Measurements from ENCODE around the gene PHLDB1.

PHLDB1 gene

DNA sequence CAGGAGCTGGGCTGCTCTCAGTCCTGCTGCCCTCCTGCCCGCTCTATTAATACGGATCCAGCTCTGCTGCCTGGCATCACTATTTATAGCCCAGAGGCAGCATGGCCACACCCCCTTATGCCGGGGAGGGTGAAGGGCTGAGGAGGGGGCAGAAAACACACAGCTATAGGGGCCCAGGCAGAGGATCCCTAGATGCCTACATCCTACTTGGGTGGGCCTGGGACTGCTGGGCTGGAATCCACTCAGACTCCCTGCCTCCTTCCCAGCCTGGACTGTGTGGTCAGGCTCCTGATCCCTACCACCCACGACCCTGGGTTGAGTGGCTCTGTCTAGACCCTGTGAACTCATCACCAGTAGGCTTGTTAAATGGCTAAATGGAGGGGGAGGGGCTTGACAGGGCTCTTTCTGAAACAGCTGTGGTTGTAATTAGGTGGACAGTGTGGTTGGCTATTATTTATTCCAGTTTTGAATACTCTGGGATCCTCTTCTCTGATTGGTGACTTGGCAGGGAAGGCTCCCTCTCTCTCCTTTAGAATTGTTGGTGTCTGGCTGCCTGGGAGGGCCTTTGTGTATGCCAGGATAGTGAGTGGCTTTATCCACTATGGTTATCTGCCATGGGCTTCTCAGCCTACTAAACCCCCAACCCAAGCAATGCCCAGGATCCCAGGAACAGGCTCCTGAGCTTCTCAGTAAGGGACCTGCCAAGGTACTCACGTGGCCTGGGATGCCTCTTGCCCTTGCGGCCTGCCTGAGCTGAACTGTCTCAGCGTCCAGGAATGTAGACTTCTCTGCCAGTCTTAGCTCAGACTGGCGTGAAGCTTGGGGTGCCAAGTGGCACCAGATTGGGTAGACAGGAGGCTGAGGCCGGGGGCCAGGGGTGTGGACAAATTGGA, 15.2 kb downstream of the PHLDB1 start:
- no peak for DNase-seq (ENCODE audit: low read depth)

DNA sequence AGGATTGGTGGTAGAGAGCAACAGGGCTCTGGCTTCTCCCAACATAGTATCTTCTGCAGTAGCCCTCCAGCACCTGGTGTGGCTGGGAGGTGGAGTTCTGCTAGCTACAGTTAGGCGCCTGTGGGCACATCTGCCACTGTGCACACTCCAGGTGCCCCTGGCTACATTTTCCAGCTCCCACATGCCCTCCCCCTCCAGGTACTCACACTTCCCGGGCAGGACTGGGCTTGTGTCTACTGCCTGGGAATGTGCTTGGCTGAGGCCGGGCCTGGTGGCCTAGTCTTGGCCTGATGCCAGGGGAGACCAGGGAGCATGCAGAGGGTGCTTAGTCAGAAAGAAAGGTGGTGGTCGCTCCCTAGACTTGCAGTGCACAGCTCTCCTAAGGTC, 15.8 kb downstream of the PHLDB1 start:
- no peak for DNase-seq (ENCODE audit: low read depth)

- no peak for DNase-seq (ENCODE audit: low read depth)
These were observed 17.7 kb downstream of the PHLDB1 start for GRCh38 chr11:118625036-118625690.

GRCh38 chr11:118625976-118626375, 18.6 kb downstream of the PHLDB1 start:
- no peak for DNase-seq (ENCODE audit: low read depth)

- no peak for DNase-seq (ENCODE audit: low read depth)
These were observed 20.2 kb downstream of the PHLDB1 start for GRCh38 chr11:118627566-118627965.

GRCh38 chr11:118628031-118628430, 20.6 kb downstream of the PHLDB1 start:
- DNase-seq (ENCODE audit: low read depth) = no peak

- no peak for DNase-seq (ENCODE audit: low read depth)
These were observed 21.0 kb downstream of the PHLDB1 start for GRCh38 chr11:118628432-118628831.

GRCh38 chr11:118628861-118629549, 21.6 kb downstream of the PHLDB1 start:
- no peak for DNase-seq (ENCODE audit: low read depth)

GRCh38 chr11:118629761-118630661, 22.6 kb downstream of the PHLDB1 start:
- DNase-seq (ENCODE audit: low read depth) = no peak

DNA sequence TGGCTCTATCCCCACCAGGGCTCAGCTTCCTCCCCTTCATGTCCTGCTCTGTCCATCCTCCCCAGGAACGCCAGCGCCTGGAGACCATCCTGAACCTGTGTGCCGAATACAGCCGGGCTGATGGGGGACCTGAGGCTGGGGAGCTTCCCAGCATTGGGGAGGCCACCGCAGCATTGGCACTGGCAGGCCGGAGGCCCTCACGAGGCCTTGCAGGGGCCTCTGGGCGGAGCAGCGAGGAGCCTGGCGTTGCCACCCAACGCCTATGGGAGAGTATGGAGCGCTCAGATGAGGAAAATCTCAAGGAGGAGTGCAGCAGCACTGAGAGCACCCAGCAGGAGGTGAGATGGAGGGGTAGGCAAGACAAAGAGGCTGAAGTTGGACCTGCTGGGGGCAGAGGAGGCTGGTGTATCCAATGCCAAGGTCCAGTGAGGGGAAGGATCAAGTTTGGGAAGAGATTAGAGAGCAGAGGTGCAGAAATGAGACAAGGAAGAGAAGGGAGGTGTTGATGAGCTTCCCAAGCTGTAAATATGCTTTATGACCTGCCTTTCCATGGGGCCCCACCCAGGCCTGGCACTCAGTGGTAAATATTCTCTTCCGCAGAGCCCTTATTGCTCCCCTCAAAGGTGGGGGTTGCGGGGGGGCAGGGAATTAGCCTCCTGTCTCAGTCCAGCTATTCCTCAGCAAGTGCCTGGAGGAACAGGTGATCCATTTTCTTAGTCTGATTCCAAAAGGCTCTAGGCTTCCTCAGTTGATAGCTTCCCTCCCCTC, 23.9 kb downstream of the PHLDB1 start:
- no peak for DNase-seq (ENCODE audit: low read depth)

- no peak for DNase-seq (ENCODE audit: low read depth)
These were observed 25.3 kb downstream of the PHLDB1 start for GRCh38 chr11:118632577-118633318.

GRCh38 chr11:118633319-118633690, 25.9 kb downstream of the PHLDB1 start:
- no peak for DNase-seq (ENCODE audit: low read depth)

GRCh38 chr11:118633979-118634378, 26.6 kb downstream of the PHLDB1 start:
- DNase-seq (ENCODE audit: low read depth) = no peak

DNA sequence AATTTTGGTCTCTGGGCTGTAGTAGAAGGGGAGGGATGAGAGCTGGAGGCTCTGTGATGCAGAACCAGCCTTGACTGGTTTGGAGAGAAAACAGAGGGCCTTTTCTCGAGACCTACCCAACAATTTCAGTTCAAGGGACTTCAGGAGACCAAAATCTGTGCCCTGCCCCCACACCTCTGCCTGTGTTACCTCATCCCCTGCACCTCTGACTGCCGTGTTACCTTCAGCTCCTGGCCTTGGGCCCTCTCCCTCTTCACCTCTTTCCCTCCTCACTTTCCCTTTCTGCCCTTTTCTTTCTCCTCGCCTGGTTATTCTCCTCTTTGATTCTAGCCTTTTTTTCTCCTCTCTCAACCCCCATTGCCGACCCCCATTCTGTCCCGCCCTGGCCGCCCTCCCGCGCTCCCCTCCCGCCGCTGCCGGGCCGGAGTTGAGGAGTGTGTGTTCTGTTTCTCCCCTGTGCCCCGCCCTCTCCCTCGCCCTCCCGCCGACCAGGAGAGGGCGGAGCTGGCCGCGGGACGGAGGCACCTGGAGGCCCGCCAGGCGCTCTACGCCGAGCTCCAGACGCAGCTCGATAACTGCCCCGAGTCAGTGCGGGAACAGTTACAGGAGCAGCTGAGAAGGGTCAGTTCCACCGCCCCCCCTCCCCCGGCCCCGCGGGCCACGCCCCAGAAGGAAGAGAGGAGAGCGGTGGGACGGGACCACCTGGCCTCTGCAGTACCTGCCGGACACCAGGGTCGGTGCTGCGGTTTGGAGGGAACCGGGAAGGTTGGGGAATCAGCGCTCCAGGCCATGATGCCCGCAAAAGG, 27.2 kb downstream of the PHLDB1 start:
- DNase-seq (ENCODE audit: low read depth) = no peak

GRCh38 chr11:118635237-118635591, 27.8 kb downstream of the PHLDB1 start:
- no peak for DNase-seq (ENCODE audit: low read depth)

DNA sequence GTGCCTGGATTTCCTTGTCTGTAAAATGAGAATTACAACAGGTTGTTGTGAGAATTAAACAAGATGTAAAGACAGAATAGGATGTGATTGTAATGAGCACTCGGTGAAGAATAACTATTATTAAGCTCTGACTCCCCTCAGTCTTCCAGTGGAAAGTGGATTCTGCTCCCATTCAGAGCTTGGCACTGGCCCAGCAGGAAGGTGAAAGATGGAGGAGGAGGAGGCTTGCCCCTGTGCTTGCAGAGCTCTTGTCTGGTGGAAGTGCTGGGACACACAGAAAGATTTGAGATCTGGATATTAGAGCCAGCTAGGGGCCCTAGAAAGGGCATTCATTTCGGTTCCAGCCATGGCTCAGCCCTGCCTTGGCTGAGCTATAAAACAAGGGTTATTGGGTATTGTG, 28.2 kb downstream of the PHLDB1 start:
- no peak for DNase-seq (ENCODE audit: low read depth)

DNA sequence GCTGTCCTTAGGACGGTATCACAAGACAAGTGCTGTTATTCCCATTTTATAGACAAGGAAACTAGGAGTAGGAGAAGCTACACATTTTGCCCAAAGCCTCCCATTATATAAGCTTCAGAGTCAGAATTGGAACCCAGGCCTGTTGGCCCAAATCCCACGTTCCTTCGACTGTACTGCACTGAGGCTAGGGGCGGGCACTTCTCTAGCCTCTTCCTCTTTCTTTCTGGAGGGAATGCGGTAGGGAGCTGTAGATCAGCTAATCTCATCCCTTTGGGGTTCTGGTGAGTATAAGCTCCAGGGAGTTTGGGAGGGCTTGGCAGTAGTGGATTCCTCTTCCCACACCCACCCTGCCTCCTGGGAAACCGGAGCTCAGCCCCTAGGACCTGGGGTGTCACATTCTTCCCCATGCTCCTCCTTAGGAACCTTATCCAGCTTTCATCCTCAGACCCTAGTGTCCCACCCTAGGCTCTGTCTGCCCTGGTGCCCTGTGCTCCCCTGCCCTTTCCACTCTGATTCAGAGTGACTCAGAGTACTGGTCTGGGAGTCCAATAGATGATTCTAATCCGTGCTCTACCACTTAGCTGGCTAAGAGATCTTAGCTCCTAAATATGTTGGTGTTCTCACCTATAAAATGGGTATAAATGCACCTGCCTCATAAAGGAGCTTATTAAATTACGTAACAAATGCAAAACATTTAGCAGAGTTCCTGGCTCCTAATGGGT, 29.3 kb downstream of the PHLDB1 start:
- no peak for DNase-seq (ENCODE audit: low read depth)

DNA sequence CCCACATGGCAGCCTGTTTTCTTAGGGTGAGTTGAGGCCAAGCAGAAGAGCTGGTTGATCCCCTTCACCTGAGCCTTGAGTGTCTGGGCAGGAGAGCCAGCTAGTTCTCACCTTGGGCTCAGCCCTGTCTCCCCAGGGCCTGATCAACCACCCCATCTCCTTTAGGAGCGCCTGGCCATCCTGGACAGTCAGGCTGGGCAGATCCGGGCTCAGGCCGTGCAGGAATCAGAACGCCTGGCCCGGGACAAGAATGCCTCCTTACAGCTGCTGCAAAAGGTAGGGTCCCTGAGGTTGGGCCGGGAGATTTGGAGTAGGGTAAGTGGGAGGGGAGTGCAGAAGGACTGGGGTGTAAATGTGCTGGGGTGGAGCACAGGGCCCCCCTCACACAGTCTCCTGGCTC, 31.3 kb downstream of the PHLDB1 start:
- no peak for DNase-seq (ENCODE audit: low read depth)

DNA sequence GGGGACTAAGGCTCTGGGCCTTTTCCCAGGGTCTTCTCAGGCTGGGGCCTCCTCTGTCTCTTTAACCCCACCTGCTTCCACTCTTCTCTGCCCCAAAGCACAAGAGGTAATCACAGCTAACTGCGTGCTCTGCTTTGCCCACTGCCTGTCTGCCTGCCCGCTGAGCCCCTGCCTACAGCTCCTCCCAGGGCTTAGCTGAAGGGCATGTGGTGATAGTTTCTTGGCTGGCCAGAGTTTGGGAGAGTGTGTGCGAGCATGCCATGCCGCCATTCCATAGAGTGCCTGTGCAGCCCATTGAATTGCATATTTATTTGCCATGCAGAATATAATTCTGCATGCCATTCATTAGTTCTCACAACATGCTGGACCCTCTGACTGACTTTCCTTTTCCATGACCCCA, 32.5 kb downstream of the PHLDB1 start:
- no peak for DNase-seq (ENCODE audit: low read depth)

Data from T follicular helper cell (primary cell).